HEK293T (cell line): ENCODE results near the gene PRKAG1.

Experiments used
- BHLHE40 ChIP-seq: fragments of 450-650 bp; IDR thresholded peaks from 2 replicates; pipeline ENCODE4 v1.6.1; 2016; ENCODE audit warnings: mild to moderate bottlenecking, moderate library complexity, borderline replicate concordance
- ELF4 ChIP-seq: fragments of 450-650 bp; IDR thresholded peaks from 2 replicates; pipeline ENCODE4 v1.6.1; 2017; ENCODE audit warnings: antibody characterized with exemption
- FOXK2 ChIP-seq: fragments of 450-650 bp; IDR thresholded peaks from 2 replicates; pipeline ENCODE4 v1.6.1; 2016; ENCODE audit warnings: mild to moderate bottlenecking
- FOXM1 ChIP-seq: fragments of 450-650 bp; IDR thresholded peaks from 2 replicates; pipeline ENCODE4 v1.6.1; 2017; ENCODE audit warnings: mild to moderate bottlenecking, borderline replicate concordance
- HDGF ChIP-seq: fragments of 450-650 bp; IDR thresholded peaks from 2 replicates; pipeline ENCODE4 v1.6.1; 2017; ENCODE audit warnings: antibody characterized with exemption, borderline replicate concordance
- LEF1 ChIP-seq: fragments of 450-650 bp; IDR thresholded peaks from 2 replicates; pipeline ENCODE4 v1.6.1; 2017; ENCODE audit warnings: mild to moderate bottlenecking, borderline replicate concordance
- PKNOX1 ChIP-seq: fragments of 450-650 bp; IDR thresholded peaks from 2 replicates; pipeline ENCODE4 v1.6.1; 2016
- SP1 ChIP-seq: fragments of 450-650 bp; IDR thresholded peaks from 2 replicates; pipeline ENCODE4 v1.6.1; 2017
- TARDBP ChIP-seq: fragments of 450-650 bp; IDR thresholded peaks from 2 replicates; pipeline ENCODE4 v1.6.1; 2016
- ZNF384 ChIP-seq: fragments of 450-650 bp; IDR thresholded peaks from 2 replicates; pipeline ENCODE4 v1.6.1; 2016

- TF ChIP-seq FOXK2 (no peak), FOXM1 (no peak), ZNF384 (no peak), TARDBP (no peak), ELF4 (no peak), BHLHE40 (no peak), PKNOX1 (no peak), HDGF (no peak), LEF1 (no peak), SP1 (no peak)
These were observed 60.6 kb downstream of the PRKAG1 start for GRCh38 chr12:48958049-48958388.
